Suppressor macrophage treated with lipopolysaccharide for 4 hours (primary cell): Measurements from ENCODE around the gene CD163.
"Not testable (repeated sequence)": the region's sequence is repeated elsewhere in the genome, so short reads cannot be mapped to it uniquely, and the experiment has no call there.

Experiments
- DNase-seq: peaks from one replicate; pipeline ENCODE4 v3.0.0-alpha.2; 2020

Gene CD163

DNA sequence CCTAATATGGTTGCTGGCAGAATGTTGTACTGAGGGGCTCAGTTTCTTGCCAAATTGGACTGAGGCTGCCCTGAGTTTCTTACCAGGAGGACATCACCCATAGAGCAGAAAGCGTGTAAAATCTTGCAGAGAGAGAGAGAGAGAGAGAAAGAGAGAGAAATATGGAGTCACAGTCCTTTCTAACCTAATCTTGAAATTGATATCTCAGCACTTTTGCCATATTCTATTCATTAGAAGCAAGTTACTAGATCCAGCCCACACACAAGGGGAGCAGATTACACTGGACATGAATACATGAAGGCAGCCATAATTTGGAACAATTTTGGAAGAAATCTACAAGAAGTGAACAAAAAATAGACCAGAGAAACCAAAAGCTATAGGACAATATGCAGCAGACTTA lies 55.5 kb downstream of the CD163 start:
- DNase-seq, result no peak

- no peak for DNase-seq
These were observed 59.0 kb downstream of the CD163 start for GRCh38 chr12:7444537-7444936.

DNA sequence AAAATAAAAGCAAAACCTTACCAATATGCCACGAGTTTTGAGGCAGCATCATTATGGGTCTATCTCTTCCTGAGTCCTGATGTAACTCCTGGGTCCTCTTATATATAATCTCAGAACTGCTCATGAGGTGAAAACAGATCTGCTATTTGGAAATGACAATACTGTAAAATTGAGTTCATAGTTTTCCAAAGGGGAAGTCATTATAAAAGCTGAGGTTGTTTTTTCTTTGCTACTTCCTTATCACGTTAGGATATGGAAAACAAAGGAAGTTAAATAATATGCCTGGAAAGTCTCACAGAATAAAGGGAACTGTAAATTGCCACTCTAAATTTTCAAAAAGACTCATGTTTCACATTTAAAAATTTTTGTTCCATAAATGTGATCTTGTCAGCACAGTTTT lies 59.5 kb downstream of the CD163 start, which contains the start of gene CD163L1:
TSS of gene CD163L1 (minus strand) at position 78 of the 400 bp plus-strand sequence. CDS start at position 52, 26 bp downstream.
- peak; percentile 51 for DNase-seq

DNA sequence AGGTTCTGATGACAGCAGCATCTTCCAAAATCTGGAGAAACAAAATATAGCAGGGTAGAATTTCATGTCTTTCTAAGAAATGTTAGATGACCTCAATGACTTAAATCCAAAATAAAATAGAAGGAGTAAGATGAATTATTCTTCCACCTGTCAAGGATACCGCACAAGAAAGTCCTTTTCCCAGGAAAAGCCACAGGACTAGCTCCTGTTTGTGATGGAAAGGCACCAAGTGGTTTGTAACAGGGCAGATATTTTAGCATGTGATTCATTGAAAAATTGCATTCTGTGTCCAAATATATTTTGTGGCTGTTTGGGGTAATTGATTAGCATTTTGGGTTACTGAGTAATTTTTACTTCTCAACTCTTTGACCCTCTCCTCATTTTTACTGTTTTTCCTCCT lies 62.4 kb downstream of the CD163 start:
- DNase-seq, result no peak

DNA sequence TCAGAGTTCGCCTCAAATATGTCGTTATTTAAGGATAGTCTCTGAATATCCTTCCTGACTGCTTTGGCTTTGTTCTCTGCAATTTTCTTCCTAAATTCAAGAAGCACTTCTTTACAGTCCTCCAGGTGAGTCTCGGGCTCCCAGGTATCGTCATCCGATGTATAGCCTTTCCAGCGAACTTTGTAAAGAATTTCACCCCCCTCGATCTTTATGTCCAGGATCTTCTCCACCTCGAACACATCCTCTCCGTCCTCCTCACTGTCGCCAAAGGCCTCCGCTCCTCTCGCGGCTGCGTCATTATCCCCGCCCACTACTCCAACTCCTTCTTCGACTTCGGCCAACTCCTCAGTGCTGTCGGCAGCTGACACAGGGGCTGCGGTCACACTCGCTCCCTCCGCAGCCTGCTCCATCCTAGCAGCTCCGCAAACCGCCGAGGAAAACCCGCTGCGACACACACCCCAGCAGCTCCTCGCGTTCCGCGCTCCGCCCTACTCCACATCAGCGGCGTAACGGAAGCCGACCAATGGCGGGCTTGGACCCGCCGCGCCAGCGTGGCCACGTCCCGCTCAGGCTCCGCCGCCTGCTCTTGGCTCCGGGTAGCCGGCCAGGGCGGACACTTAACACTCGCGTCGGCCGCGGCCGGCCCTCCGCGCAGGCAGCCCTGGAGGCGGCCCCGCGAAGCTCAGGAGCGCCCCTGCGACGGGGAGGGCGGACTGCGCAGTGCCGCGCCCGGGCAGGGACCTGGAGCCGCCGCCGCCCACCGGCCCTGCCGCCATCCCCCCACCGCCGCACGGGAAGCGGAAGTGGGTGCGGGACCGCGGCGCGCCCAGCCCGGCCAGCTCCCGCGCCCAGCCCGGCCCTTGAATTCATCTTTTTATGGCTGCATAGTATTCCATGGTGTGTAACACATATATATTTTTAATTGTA lies 63.7 kb downstream of the CD163 start:
- peak; percentile 71 for DNase-seq

- DNase-seq, result not testable (repeated sequence)
These were observed 65.1 kb downstream of the CD163 start for GRCh38 chr12:7438291-7438995.

DNA sequence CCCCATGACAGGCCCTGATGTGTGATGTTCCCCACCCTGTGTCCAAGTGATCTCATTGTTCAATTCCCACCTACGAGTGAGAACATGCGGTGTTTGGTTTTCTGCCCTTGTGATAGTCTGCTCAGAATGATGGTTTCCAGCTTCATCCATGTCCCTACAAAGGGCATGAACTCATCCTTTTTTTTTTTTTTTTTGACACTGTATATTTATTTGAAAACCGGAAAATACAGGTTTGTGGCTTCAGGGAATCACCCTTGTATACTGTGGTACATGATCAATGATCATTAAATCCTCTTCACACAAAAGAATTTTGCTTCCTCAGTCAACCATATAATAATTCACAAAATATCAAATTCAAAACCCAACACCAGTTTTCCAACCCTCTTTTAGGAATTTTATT lies 66.1 kb downstream of the CD163 start:
- not testable (repeated sequence) for DNase-seq

DNA sequence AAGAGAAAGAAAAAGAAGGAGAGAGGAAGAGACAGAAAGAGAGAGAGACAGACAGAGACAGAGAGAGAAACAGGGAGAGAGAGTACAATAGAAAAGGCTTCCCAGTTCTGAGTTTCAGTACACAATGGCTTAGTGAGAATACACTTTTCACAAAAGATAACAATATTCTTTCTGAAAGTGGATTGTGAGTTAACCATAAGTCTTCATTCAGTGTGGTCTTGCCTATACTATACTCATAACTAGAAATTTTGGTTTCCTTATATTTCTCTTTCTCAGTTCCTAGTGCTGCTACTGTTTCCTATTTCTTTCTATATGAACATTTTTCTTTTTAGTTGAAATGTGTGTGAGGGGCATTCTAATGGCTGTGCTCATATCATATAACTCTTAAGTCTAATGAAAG lies 68.9 kb downstream of the CD163 start:
- DNase-seq, result no peak

DNA sequence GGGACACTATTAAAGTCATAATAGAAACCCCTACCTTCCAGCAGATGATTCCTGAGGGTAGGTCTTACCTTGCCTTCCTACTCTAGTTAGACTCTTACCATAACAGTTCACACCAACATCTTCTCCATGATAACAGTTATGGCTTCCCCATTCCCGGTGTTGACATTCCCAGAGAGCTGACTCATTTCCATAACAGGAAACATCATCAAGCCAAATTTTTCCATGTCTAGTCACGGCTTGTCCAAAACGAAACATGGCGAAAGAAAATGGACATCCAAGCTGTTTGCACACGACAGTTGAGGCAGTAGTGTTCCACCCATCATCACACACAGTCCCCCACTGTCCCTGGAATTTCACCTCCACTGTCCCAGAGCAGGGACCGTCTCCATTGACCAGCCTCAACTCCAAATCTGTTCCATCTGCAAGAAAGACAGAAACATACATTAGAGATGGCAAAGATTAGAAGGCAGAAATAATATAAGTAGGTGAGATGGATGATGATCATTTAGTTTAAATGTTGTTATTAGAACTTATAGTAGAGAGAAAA lies 70.2 kb downstream of the CD163 start:
- DNase-seq, result no peak

GRCh38 chr12:7431993-7432685 lies 71.4 kb downstream of the CD163 start:
- DNase-seq, result no peak
